GM18868 (cell line): ENCODE data around the gene PSMB3.

Experiments used
- ATAC-seq: cut with Tn5 transposase; IDR thresholded peaks from one replicate; pipeline ENCODE4 v1.9.1; 2021; ENCODE audit warnings: mild to moderate bottlenecking, moderate library complexity; ENCODE audit not compliant: unreplicated experiment

PSMB3 gene

DNA sequence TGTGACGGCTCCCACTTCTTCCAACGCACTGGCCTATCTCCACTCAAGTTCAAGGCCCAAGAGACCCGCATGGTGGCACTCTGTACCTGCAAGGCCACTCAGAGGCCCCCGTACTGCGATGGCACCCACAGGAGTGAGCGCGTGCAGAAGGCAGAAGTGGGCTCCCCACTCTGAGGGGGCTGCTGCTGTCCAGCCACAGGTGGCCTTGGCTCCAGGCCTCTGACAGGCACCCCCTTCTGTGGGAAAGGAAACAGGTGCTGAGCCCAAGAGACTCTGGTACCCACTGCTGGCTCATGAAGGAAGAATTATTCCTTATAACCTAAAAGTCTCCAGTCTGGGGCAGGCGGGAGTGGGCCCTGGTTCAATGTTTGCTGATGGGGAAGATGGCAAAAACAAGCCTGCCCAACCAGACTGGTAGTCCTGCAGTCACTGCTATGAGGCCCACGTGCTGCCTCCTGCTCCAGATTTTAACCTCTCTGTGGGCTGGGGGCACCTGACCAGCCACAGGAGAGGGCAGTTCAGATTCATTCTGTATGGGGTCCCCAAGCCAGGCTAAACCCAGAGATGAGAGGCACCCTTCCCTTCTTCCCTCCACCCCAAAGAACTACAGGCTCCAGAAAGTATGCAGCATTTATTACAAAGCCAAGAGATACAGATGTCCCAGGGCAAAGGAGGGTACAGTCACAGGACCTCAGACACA is 19.1 kb upstream of the PSMB3 start:
- ATAC-seq = no peak

DNA sequence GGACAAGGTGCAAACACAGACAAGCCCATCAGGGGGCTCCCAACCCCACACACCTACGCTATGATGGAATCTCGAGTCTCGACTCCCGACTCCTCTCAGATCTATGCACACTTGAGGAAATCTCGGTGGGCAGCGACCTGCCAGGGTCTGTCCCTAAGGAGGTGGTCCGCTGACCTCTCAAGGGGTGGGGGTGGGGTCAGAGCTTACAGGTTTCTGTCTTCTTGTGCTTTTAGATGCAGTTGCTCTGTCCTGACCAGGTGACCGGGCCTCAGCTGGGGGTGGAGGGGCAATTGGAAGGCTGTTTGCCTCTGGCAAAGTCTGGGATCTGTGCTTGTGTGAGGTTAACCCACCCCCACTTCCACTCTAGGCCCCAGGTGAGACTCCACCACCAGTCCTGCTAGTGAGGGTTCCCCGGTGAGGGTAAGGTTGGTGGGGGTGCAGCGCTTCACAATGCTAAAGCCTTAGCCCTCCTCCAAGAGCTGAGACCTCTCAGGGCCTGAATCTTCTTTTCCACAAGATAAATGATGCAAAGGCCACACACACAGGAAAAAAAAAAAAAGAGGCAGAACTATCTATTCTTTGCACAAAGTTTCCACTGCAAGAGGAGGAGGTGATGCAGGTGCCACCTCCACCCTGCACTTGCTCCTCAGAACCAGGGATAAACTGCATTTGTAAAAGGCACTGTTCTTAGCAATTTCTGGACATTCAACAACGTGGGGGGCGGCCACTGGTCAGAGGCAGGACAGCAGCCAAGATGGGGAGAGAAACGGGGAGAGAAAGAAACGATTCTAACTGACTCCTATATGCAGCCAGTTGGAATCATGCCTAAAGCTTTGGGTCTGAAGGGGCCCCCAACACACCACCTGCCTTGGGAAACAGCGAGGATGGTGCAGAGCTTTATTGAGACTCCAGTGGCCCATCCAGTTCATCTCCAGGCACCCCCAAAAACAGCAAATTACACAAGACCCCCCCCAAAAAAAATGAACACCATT is 18.3 kb upstream of the PSMB3 start:
- no peak for ATAC-seq

DNA sequence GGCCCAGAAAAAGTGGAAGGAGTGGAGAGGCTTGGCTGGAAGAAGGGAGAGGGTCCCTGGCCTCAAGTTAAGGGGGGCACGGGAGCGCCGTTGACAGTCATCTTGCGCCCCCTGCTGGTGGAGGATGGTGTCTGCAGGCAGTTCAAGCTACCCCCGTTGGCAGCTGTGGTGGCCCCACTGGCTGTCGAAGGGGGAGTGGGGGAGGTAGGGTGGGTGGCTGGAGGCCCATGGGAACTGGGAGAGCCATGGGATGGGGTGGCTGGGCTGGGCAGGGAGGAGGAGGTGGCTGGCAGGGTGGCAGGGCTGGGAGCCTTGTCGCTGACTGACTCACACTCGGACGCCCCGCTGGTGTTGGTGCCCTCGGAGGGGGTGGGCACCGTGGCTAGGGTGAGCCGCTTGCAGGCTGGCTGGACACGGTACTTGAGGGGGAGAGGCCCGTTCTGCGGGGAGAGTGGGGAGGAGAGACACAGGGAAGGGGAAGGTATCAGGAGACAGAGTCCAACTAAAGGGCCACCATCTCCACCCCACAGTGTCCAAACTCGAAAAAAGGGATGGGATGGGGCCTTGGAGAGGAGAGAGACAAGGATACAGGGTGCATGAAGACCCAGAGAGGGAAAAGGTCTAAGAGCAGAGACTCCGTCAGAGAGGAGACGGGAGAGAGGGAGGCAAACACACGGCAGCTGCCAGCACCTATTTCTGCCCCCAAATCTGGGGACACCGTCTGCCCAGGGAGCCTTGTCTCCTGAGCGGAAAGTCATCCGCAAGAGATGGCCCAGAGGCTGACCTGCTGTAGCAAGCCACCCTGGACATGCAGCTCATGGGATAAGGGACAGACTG is 17.2 kb upstream of the PSMB3 start:
- no peak for ATAC-seq

DNA sequence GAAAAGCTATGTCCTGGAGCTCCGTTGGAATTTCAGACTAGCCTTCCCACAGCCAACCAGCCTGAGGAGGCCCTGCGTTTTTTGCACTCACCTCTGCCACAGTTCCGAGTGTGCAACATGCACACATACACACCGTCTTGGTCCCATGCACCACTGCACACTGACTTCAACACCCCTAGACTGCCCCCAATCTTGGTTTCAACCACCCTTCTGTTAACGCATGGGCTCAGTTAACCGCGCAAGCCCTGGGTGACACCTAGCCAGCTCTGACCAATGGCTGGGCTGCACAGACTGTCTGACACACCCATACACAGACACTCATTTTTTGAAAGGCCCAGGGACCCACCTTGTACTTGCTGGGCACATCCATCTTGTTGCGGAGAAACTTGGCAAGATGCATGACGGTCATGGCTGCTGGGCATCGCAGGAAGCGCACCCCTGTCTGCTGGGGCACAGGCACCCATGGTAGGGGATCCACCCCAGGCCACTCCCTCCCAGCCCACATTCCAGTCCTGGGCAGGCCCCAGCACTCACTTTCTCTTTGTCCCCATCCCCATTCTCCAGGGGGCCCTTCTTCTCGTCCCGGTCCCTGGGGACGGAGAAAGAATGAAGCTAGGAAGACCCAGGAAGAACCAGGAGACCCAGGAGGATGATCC is 14.4 kb upstream of the PSMB3 start:
- no peak for ATAC-seq

GRCh38 chr17:38738686-38739085 is 13.9 kb upstream of the PSMB3 start:
- ATAC-seq = no peak

DNA sequence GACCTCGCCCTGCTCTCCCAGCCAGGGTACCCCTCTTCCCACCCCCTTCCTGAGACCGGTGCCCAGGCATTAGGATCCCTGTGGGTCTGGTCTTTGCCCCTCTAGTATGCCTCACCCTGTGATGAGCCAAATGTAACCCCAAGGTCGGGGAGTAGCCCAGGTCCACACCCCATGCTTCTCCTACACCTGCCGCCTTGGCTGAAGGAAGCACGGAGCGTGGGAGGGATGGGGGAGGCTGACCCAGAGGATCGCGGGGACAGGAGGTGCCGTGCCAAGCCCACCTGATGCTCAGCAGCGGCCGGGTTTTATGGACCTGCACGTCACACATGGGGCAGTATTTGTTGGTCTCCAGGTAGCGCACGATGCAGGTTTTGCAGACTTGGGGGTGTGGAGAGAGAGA is 13.2 kb upstream of the PSMB3 start:
- no peak for ATAC-seq

DNA sequence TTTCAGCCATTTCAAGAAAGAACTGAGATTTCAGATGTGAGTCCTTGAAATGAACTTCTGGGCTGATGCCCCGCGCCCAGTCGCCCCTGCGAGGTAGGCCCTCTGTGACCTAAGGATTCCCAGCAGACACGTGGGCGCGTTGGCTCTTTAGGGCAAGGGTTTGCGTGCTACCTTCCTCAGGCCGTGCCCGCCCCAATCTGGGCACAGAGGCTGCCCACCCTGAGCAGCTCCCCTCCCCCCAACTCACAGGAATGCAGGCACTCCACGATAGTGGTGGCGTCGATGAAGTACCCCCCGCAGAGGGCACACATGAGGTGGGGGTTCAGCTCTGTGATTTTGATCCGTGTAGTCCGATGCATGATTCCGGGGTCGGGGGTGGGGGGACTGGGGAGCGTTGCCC is 12.5 kb upstream of the PSMB3 start:
- ATAC-seq = no peak

GRCh38 chr17:38740806-38741205 is 11.7 kb upstream of the PSMB3 start:
- no peak for ATAC-seq

DNA sequence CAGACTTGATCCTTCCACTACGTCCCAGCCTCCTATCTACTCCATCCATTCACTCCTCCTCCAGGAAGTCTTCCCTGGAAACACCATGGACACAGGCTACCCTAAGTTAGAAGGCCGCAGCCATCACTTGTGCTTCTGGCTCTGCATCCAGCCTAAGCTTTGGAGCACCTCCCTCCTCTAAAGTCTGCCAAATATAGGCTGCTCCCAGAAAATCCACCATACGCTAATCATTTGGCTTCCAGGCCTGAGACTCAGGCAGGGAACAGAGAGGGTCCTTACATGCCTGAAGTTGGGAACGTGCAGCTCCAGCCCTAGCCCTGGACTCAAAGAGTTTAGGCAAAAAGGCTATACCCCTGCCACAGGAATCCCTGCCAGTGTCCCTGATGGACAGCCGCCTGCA is 11.1 kb upstream of the PSMB3 start:
- no peak for ATAC-seq

GRCh38 chr17:38741921-38742410 is 10.6 kb upstream of the PSMB3 start:
- ATAC-seq = no peak

DNA sequence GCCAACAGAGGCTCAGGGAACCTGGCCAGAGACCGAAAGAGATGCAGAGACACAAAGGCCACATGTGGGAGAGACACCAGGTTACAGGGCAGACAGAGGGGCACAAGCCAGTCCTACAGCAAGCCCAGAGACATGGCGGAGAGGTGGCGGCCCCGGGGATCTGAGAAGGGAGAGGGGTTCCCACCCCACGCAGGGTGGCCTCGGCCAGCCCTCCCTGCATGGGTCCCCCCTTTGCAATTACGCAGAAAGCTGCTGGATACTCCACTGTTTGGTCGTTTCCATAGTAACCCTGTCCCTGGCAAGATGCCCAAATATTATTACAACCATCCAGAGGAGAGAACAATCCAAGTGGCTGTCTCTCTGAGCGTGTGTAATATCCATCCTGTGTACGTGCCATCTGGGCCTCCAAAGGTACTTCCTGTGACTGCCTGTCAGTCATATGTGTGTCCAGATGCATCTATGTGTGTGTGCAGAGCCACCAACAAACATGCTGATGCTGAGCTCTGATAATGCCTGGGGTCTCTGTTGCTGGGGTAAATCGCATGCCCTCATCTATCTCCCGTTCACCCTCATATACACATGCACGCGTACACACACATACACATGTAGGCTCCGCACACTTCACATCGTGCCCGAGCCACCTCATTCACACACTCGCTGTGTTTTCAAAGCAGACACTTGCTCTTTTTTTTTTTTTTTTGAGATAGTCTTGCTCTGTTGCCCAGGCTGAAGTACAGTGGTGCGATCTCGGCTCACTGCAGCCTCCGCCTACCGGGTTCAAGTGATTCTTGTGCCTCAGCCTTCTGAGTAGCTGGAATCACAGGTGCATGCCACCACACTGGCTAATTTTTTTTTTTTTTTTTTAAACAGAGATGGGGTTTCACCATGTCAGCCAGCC is 9.9 kb upstream of the PSMB3 start:
- no peak for ATAC-seq

- no peak for ATAC-seq
Observed at GRCh38 chr17:38743556-38744171, 8.9 kb upstream of the PSMB3 start.

DNA sequence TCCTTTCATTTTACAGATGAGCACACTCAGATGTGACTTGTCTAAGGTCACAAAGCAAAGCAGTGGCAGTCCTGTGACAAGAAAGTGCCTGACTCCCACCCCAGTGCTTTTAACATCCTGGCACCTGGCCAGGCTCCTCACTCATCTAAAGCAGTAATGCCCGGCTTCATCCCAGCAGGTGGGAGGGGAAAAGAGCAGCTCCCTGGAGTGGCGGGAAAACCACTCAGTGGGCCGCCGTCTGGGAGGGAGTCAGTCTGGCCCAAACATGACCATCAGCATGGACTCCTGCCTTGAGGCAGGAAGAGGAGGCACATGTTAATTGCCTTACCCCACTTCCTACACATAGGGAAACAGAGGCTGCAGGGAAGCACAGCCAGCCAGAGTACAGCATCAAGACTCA is 7.0 kb upstream of the PSMB3 start:
- no peak for ATAC-seq

DNA sequence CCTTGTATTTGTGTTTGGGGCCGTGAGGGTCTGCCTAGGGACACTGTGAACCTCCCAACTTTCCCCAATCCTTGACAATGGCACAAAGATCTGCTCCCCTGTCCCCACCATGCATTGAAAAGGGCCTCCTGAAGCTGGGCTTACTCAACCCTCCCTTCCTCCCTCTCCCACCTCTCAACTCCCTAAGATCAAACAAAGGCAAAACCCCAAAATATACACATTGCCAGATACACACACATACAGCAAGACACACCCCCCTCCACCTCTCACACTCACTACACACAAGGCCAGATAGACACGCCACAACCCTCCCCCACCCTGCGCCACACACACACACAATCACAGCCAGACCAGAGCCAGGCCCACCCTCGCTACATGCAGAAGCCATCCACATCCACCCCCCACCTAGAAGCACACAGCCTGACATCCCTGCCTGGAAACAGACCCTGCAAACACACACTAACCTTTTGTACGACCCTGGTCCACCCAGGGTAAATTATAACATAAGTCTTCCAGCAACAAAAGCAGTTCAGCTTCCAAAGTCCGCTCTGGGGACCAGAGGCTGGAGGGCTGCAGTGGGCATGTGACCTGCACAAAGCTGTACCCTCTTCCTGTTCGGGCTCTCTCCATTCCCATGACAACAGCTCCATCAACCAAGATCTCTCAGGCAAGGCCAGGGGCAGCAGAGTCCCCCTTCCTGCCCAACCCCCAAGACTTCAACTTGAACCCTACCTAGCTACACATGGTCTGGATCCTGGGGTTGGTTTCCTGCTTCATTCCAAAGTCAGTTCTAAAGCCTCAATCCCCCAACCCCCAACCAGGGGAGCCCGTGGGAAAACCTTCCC is 6.3 kb upstream of the PSMB3 start:
- ATAC-seq = no peak

GRCh38 chr17:38746849-38747462 is 5.6 kb upstream of the PSMB3 start:
- ATAC-seq = no peak

- ATAC-seq = no peak
Observed at GRCh38 chr17:38747463-38748148, 4.9 kb upstream of the PSMB3 start.
